Measurements from ENCODE around the gene MAGI3.
"Not testable (repeated sequence)": the region's sequence is repeated elsewhere in the genome, so short reads cannot be mapped to it uniquely, and the experiment has no call there.

Gene MAGI3

GRCh38 chr1:113405573-113405972 is 15.3 kb downstream of the MAGI3 start:
- no peak for DNase-seq (ENCODE audit: extremely low spot score)
- no peak for TF ChIP-seq CTCF (IDR thresholded peaks at IDR 0.05; ENCODE audit: control extremely low read depth, extremely low read depth, low read depth, missing control alignments)
- CTCF ChIA-PET: no interaction called here
- POLR2A ChIA-PET: no interaction called here

DNA sequence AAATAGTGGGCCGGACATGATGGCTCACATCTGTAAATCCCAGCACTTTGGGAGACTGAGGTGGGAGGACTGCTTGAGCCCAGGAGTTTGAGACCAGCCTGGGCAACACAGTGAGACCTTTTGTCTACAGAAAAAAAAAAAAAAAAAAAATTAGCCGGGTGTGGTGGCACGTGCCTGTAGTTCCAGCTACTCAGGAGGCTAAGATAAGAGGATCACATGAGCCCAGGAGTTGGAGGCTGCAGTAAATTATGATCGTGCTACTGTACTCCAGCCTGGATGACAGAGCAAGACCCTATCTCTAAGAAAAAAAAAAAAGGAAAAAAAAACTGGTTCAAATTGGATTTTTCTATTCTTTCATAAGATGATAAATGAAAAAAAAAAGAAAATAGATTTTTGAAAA is 15.8 kb downstream of the MAGI3 start:
- CTCF ChIA-PET; POLR2A ChIA-PET; DNase-seq (ENCODE audit: extremely low spot score): not testable (repeated sequence)

DNA sequence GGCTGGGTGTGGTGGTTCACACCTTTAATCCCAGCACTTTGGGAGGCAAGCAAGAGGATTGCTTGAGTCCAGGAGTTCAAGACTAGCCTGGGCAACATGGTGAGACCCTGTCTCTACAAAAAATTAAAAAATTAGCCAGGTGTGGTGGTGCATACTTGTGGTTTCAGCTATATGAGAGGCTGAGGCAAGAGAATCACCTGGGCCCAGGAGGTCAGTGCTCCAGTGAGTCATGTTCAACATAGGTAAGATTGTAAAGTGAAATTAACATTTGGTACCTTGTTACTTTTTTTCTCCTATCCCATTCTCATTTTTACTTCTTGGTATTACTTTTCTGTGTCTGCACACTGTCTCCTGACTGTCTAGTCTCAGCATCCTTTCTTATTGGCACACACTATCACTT is 19.0 kb downstream of the MAGI3 start:
- POLR2A ChIA-PET: no interaction called here
- CTCF ChIA-PET: no interaction called here
- DNase-seq (ENCODE audit: extremely low spot score): no peak
- TF ChIP-seq CTCF (IDR thresholded peaks at IDR 0.05; ENCODE audit: control extremely low read depth, extremely low read depth, low read depth, missing control alignments): no peak

GRCh38 chr1:113412020-113412419 is 21.7 kb downstream of the MAGI3 start:
- DNase-seq (ENCODE audit: extremely low spot score); CTCF ChIA-PET; POLR2A ChIA-PET: not testable (repeated sequence)

DNA sequence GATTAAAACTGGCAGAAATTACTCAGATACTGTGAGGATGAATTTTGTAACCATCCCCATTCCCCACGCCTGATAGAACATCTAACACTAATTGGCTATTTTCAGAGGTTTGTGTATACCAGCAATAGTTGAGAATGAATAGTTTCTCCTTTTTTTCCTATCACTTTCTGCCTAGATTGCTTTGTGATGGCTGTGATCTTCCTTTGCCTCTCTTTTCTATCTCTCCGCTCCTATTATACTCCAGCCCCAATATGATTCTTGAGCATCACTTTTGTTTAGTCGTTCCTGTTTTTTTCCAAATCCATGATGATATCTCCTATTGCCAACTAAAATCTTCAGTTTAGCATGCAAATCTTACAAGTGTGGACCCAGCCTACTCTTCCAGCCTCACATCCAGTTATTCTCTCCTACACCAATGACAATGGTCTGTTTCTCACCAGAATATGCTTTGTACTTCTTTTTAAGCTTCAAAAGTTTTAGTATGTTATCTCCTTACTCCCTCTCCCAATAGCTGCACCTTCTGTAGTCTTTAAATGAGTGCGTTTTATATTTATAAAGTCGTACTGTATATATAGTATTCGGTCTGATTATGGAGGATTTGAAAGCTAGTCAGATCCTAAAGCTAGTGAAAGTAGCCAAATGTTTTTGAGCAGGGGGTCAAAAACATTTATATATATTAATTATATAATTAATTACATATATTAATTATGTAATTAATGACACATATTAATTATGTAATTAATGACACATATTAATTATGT is 25.2 kb downstream of the MAGI3 start:
- no peak for DNase-seq (ENCODE audit: extremely low spot score)
- POLR2A ChIA-PET: no interaction called here
- no peak for TF ChIP-seq CTCF (IDR thresholded peaks at IDR 0.05; ENCODE audit: control extremely low read depth, extremely low read depth, low read depth, missing control alignments)
- CTCF ChIA-PET: no interaction called here

DNA sequence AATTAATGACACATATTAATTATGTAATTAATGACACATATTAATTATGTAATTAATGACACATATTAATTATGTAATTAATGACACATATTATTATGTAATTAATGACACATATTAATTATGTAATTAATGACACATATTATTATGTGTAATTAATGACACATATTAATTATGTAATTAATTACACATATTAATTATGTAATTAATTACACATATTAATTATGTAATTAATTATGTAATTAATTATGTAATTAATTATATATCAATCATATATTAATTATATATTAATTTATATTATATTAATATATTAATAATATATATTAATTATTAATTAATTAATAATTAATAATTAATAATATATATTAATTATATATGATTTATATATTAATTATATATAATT is 25.8 kb downstream of the MAGI3 start:
- DNase-seq (ENCODE audit: extremely low spot score); POLR2A ChIA-PET; CTCF ChIA-PET: not testable (repeated sequence)

- TF ChIP-seq CTCF (IDR thresholded peaks at IDR 0.05; ENCODE audit: control extremely low read depth, extremely low read depth, low read depth, missing control alignments): no peak
- POLR2A ChIA-PET: no interaction called here
- CTCF ChIA-PET: no interaction called here
- no peak for DNase-seq (ENCODE audit: extremely low spot score)
Measured at GRCh38 chr1:113416496-113416895, 26.2 kb downstream of the MAGI3 start.

DNA sequence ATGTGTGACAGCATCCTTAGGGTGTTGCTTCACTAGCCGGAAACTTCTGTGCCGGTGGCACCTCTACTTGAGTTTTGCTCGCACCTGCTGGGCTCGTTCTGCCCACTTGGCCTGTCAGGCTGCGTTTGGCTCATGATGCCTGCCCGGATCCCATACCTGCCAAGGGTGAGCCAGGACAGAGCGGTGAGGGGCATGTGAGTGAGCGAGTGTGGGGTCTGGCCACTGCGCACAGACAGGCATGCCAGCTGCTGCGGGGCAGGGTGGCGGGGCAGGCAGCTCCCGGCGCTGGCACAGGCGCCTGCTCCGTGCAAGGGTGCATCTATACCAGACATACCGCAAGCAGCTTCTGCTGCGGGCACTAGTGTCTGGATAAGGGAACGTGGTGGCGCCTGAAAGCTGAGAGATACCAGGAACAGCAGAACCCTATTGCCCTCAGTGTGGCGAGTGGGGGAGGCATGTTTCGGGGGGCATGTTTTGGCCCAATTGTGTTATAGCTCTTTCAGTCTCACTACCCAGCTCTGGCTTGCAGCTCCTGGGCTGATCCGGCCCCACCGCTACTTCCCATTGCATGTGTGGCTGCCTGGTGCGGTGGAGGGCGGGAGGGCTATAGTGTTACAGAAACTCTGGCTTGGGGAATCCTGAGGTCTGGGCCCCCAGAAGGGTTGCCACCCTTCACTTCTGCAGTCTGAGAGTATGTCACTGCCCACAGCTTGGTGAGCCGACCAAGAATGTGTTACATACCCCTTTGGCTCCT is 32.2 kb downstream of the MAGI3 start:
- CTCF ChIA-PET: interaction anchor here (1.2 to 3.1 kb wide), 2 partner anchors 19 to 20 kb away, joined by 3 to 9 read pairs; no protein-coding TSS in a partner anchor
- no peak for TF ChIP-seq CTCF (IDR thresholded peaks at IDR 0.05; ENCODE audit: control extremely low read depth, extremely low read depth, low read depth, missing control alignments)
- DNase-seq (ENCODE audit: extremely low spot score): no peak
- POLR2A ChIA-PET: no interaction called here

Measured in GM10248 (cell line).